Mesothelial cell of epicardium (in vitro differentiated cells): ENCODE results near the gene NUP62. TPM values are rescaled to one million over a fixed set of nuclear protein-coding genes. Genes with fewer than 3 reads are reported as not detected.
"Not testable (repeated sequence)": the region's sequence is repeated elsewhere in the genome, so short reads cannot be mapped to it uniquely, and the experiment has no call there.

Experiments
- DNase-seq, 2 experiments: peaks; one replicate each; pipeline ENCODE4 v3.0.0; 2021; ENCODE audit warnings: low spot score in 2 of 2; ENCODE audit not compliant: unreplicated experiment in 2 of 2
- H3K27ac Mint-ChIP-seq: 2 replicates; pipeline ENCODE4 v1.8.0; 2021; ENCODE audit warnings: mixed read lengths
- H3K27me3 Mint-ChIP-seq: 2 replicates; pipeline ENCODE4 v1.8.0; 2021; ENCODE audit warnings: low read depth, mixed read lengths
- H3K36me3 Mint-ChIP-seq: 2 replicates; pipeline ENCODE4 v1.8.0; 2021; ENCODE audit warnings: mixed read lengths
- H3K4me1 Mint-ChIP-seq: 2 replicates; pipeline ENCODE4 v1.8.0; 2021; ENCODE audit warnings: mixed read lengths
- H3K4me3 Mint-ChIP-seq: 2 replicates; pipeline ENCODE4 v1.8.0; 2021; ENCODE audit warnings: mild to moderate bottlenecking, moderate library complexity, mixed read lengths
- H3K9me3 Mint-ChIP-seq: 2 replicates; pipeline ENCODE4 v1.8.0; 2021; ENCODE audit warnings: mixed read lengths
- CTCF ChIP-seq: fragments of 200-600 bp; sonication (generic); IDR thresholded peaks from one replicate; pipeline ENCODE4 v1.5.0; 2021; ENCODE audit warnings: antibody characterized with exemption; ENCODE audit not compliant: unreplicated experiment
- total RNA-seq: library from RNA; stranded (reverse); gene quantifications from 3 replicates; pipeline ENCODE4 v1.2.1, GENCODE V29; 2021

The NUP62 gene
- total RNA-seq, 1 donor from 2014 or later: 67.6 TPM

GRCh38 chr19:49975051-49975450 lies 45.7 kb upstream of the NUP62 start:
- H3K27ac Mint-ChIP-seq: no peak overlapping the region
- DNase-seq: no peak
- H3K4me3 Mint-ChIP-seq: no peak overlapping the region
- H3K4me1 Mint-ChIP-seq: no peaks in the 10 kb centered on the region
- peaks cover 8% of the 10 kb centered on the region for H3K36me3 Mint-ChIP-seq
- H3K27me3 Mint-ChIP-seq: peaks cover 4% of the 10 kb centered on the region
- H3K9me3 Mint-ChIP-seq: no peaks in the 10 kb centered on the region
- TF ChIP-seq CTCF: no peak

GRCh38 chr19:49973987-49974386 lies 44.7 kb upstream of the NUP62 start:
- no peak overlapping the region for H3K4me3 Mint-ChIP-seq
- H3K9me3 Mint-ChIP-seq: no peaks in the 10 kb centered on the region
- H3K4me1 Mint-ChIP-seq: no peaks in the 10 kb centered on the region
- TF ChIP-seq CTCF: no peak
- peaks cover 8% of the 10 kb centered on the region for H3K36me3 Mint-ChIP-seq
- no peak overlapping the region for H3K27ac Mint-ChIP-seq
- no peak for DNase-seq
- H3K27me3 Mint-ChIP-seq: peaks cover 8% of the 10 kb centered on the region

GRCh38 chr19:49972841-49973240 lies 43.5 kb upstream of the NUP62 start:
- Mint-ChIP-seq H3K4me3 (no peak overlapping the region), H3K9me3 (no peaks in the 10 kb centered on the region), H3K4me1 (no peaks in the 10 kb centered on the region), H3K36me3 (peaks cover 6% of the 10 kb centered on the region), H3K27me3 (peaks cover 8% of the 10 kb centered on the region), H3K27ac (no peak overlapping the region)
- TF ChIP-seq CTCF: no peak
- no peak for DNase-seq

- no peak overlapping the region for H3K4me3 Mint-ChIP-seq
- no peaks in the 10 kb centered on the region for H3K9me3 Mint-ChIP-seq
- peaks cover 9% of the 10 kb centered on the region for H3K27me3 Mint-ChIP-seq
- H3K27ac Mint-ChIP-seq: no peak overlapping the region
- no peak for DNase-seq
- peaks cover 6% of the 10 kb centered on the region for H3K36me3 Mint-ChIP-seq
- no peaks in the 10 kb centered on the region for H3K4me1 Mint-ChIP-seq
- no peak for TF ChIP-seq CTCF
Observed at GRCh38 chr19:49971991-49972411, 42.7 kb upstream of the NUP62 start.

GRCh38 chr19:49969355-49969754 lies 40.1 kb upstream of the NUP62 start:
- not testable (repeated sequence) for DNase-seq, H3K4me1 Mint-ChIP-seq, H3K36me3 Mint-ChIP-seq, H3K9me3 Mint-ChIP-seq, H3K27ac Mint-ChIP-seq, H3K4me3 Mint-ChIP-seq
- peaks cover 13% of the 10 kb centered on the region for H3K27me3 Mint-ChIP-seq

- no peaks in the 10 kb centered on the region for H3K36me3 Mint-ChIP-seq
- H3K9me3 Mint-ChIP-seq: no peaks in the 10 kb centered on the region
- no peak for TF ChIP-seq CTCF
- no peak for DNase-seq
- peaks cover 13% of the 10 kb centered on the region for H3K27me3 Mint-ChIP-seq
- no peak overlapping the region for H3K4me3 Mint-ChIP-seq
- no peaks in the 10 kb centered on the region for H3K4me1 Mint-ChIP-seq
- H3K27ac Mint-ChIP-seq: no peak overlapping the region
Observed at GRCh38 chr19:49968279-49968922, 39.1 kb upstream of the NUP62 start.

- H3K27ac Mint-ChIP-seq, H3K36me3 Mint-ChIP-seq, H3K4me3 Mint-ChIP-seq, H3K27me3 Mint-ChIP-seq, DNase-seq, H3K9me3 Mint-ChIP-seq: not testable (repeated sequence)
- peaks cover 14% of the 10 kb centered on the region for H3K4me1 Mint-ChIP-seq
Observed at GRCh38 chr19:49960980-49961379, 31.7 kb upstream of the NUP62 start, which contains the start of gene SIGLEC11. Gene SIGLEC11, minus strand, starts transcription at chr19:49961172. Its CDS starts 91 bp downstream, at chr19:49961081.

GRCh38 chr19:49959892-49960291 lies 30.6 kb upstream of the NUP62 start:
- H3K36me3 Mint-ChIP-seq, H3K4me3 Mint-ChIP-seq, H3K9me3 Mint-ChIP-seq, DNase-seq, H3K27me3 Mint-ChIP-seq, H3K27ac Mint-ChIP-seq: not testable (repeated sequence)
- peaks cover 22% of the 10 kb centered on the region for H3K4me1 Mint-ChIP-seq

GRCh38 chr19:49958596-49958995 lies 29.3 kb upstream of the NUP62 start:
- H3K9me3 Mint-ChIP-seq, H3K4me3 Mint-ChIP-seq, H3K27me3 Mint-ChIP-seq, H3K27ac Mint-ChIP-seq, DNase-seq, H3K36me3 Mint-ChIP-seq: not testable (repeated sequence)
- peaks cover 35% of the 10 kb centered on the region for H3K4me1 Mint-ChIP-seq
